Thoracic aorta (tissue), 2 donors: ENCODE results near the gene RUFY4. TPM values are rescaled to one million over a fixed set of nuclear protein-coding genes. Genes with fewer than 3 reads are reported as not detected.
"Not testable (repeated sequence)": the region's sequence is repeated elsewhere in the genome, so short reads cannot be mapped to it uniquely, and the experiment has no call there.

ENCODE experiments used
- ATAC-seq: fragments of 150-250 bp; one replicate; pipeline ENCODE4 v1.8.0; 2017; ENCODE audit warnings: low read depth; ENCODE audit not compliant: insufficient number of reproducible peaks, low FRiP score
- DNase-seq: peaks from one replicate; pipeline ENCODE4 v3.0.0-alpha.2; 2020; ENCODE audit warnings: low spot score
- H3K27ac ChIP-seq, 2 donors: fragments of 200-600 bp; sonication (generic); 1 replicate in 1 of 2; 2 replicates in 1 of 2; pipeline ENCODE4 v1.5.1; 2016; ENCODE audit warnings: mild to moderate bottlenecking in 2 of 2, moderate library complexity in 2 of 2
- H3K27me3 ChIP-seq: fragments of 200-600 bp; sonication (generic); replicated peaks from 2 replicates; pipeline ENCODE4 v1.6.0; 2016; ENCODE audit warnings: mild to moderate bottlenecking; ENCODE audit not compliant: insufficient read depth
- H3K36me3 ChIP-seq: fragments of 200-600 bp; sonication (generic); one replicate; pipeline ENCODE4 v1.5.1; 2016
- H3K4me1 ChIP-seq, 2 donors: fragments of 200-600 bp; sonication (generic); 1 replicate in 1 of 2; 2 replicates in 1 of 2; pipeline versions ENCODE4 v1.5.1 to v1.6.0; 2016; ENCODE audit warnings: low read depth in 2 of 2, mild to moderate bottlenecking in 1 of 2; ENCODE audit not compliant: control insufficient read depth in 1 of 2
- H3K4me3 ChIP-seq: fragments of 200-600 bp; sonication (generic); 2 replicates; pipeline ENCODE4 v1.5.1; 2016; ENCODE audit warnings: mild to moderate bottlenecking
- H3K9me3 ChIP-seq: fragments of 200-600 bp; sonication (generic); 2 replicates; pipeline ENCODE4 v1.5.1; 2016
- CTCF ChIP-seq: fragments of 200-600 bp; sonication (generic); IDR thresholded peaks from one replicate; pipeline ENCODE4 v1.5.1; 2019; ENCODE audit warnings: antibody characterized with exemption
- total RNA-seq, 2 donors: library from RNA; depleted of rRNA; stranded (reverse); fragments of >200 nt; gene quantifications; one replicate each; pipeline versions ENCODE4 v1.1.0 to v1.2.3, GENCODE V29; 2016

RUFY4 gene
- total RNA-seq, 2 donors from 2014 or later: 0.68 TPM; not detected in 1

- Histone ChIP-seq H3K36me3 (no peaks in the 10 kb centered on the region), H3K27ac (no peak overlapping the region), H3K4me1 (no peaks in the 10 kb centered on the region), H3K27me3 (no peaks in the 10 kb centered on the region), H3K4me3 (no peak overlapping the region), H3K9me3 (no peaks in the 10 kb centered on the region)
- ATAC-seq (no peak), DNase-seq (no peak)
- no peak for TF ChIP-seq CTCF
Observed at GRCh38 chr2:218041302-218042168, 27.5 kb upstream of the RUFY4 start.

GRCh38 chr2:218043100-218043499 lies 26.0 kb upstream of the RUFY4 start:
- no peaks in the 10 kb centered on the region for H3K36me3 ChIP-seq
- DNase-seq (no peak), ATAC-seq (no peak)
- H3K27me3 ChIP-seq: no peaks in the 10 kb centered on the region
- H3K4me3 ChIP-seq: no peak overlapping the region
- no peak for TF ChIP-seq CTCF
- H3K9me3 ChIP-seq: no peaks in the 10 kb centered on the region
- no peak overlapping the region for H3K27ac ChIP-seq
- H3K4me1 ChIP-seq: no peaks in the 10 kb centered on the region

GRCh38 chr2:218043701-218044109 lies 25.3 kb upstream of the RUFY4 start:
- H3K36me3 ChIP-seq: no peaks in the 10 kb centered on the region
- H3K9me3 ChIP-seq: no peaks in the 10 kb centered on the region
- no peak for DNase-seq
- no peak for TF ChIP-seq CTCF
- ATAC-seq: no peak
- no peak overlapping the region for H3K27ac ChIP-seq
- H3K4me1 ChIP-seq: no peaks in the 10 kb centered on the region
- H3K27me3 ChIP-seq: no peaks in the 10 kb centered on the region
- no peak overlapping the region for H3K4me3 ChIP-seq

- H3K27me3 ChIP-seq, H3K36me3 ChIP-seq, DNase-seq, H3K4me1 ChIP-seq, H3K4me3 ChIP-seq, H3K27ac ChIP-seq, H3K9me3 ChIP-seq, ATAC-seq: not testable (repeated sequence)
Observed at GRCh38 chr2:218044599-218044998, 24.5 kb upstream of the RUFY4 start.

GRCh38 chr2:218046238-218046637 lies 22.8 kb upstream of the RUFY4 start:
- no peaks in the 10 kb centered on the region for H3K4me1 ChIP-seq
- H3K9me3 ChIP-seq: no peaks in the 10 kb centered on the region
- TF ChIP-seq CTCF: no peak
- no peaks in the 10 kb centered on the region for H3K27me3 ChIP-seq
- DNase-seq (no peak), ATAC-seq (no peak)
- no peak overlapping the region for H3K27ac ChIP-seq
- no peaks in the 10 kb centered on the region for H3K36me3 ChIP-seq
- H3K4me3 ChIP-seq: no peak overlapping the region
